Astrocyte (in vitro differentiated cells and primary cell): ENCODE data around the gene BSND. TPM values are rescaled to one million over a fixed set of nuclear protein-coding genes. Genes with fewer than 3 reads are reported as not detected.
A peak's percentile ranks its signal among the peaks of the same experiment; 100 is the strongest.

Experiments
- DNase-seq: peaks from one replicate; pipeline ENCODE4 v3.0.0-alpha.2; 2010; ENCODE audit warnings: low read depth
- FAIRE-seq: peaks from 2 replicates; lab custom pipeline; 2011; peaks lifted over from hg19 to GRCh38; lab: Jason Lieb, UNC
- H2AFZ ChIP-seq: 2 replicates; pipeline ENCODE4 v1.6.0; 2012; ENCODE audit warnings: low read depth, low read length, inconsistent platforms
- H3K27ac ChIP-seq: 2 replicates; pipeline ENCODE4 v1.5.1; 2011; ENCODE audit warnings: low read depth, low read length, inconsistent platforms
- H3K27me3 ChIP-seq: 2 replicates; pipeline ENCODE4 v1.6.0; 2011; ENCODE audit warnings: low read length, inconsistent platforms; ENCODE audit not compliant: insufficient read depth
- H3K36me3 ChIP-seq: 2 replicates; pipeline ENCODE4 v1.5.1; 2011; ENCODE audit warnings: low read length, inconsistent platforms; ENCODE audit not compliant: insufficient read depth
- H3K4me1 ChIP-seq: 2 replicates; pipeline ENCODE4 v1.5.1; 2011; ENCODE audit warnings: low read length, inconsistent platforms; ENCODE audit not compliant: insufficient read depth
- H3K4me2 ChIP-seq: 2 replicates; pipeline ENCODE4 v1.6.0; 2012; ENCODE audit warnings: low read length, inconsistent platforms
- H3K4me3 ChIP-seq: 2 replicates; pipeline ENCODE4 v1.5.1; 2011; ENCODE audit warnings: low read depth, mild to moderate bottlenecking, low read length, inconsistent platforms; ENCODE audit not compliant: insufficient read depth
- H3K79me2 ChIP-seq: 2 replicates; pipeline ENCODE4 v1.6.0; 2012; ENCODE audit warnings: mild to moderate bottlenecking, low read length, inconsistent platforms; ENCODE audit not compliant: insufficient read depth
- H3K9ac ChIP-seq: 2 replicates; pipeline ENCODE4 v1.6.0; 2012; ENCODE audit warnings: mild to moderate bottlenecking, low read length, inconsistent platforms
- H3K9me3 ChIP-seq: 2 replicates; pipeline ENCODE4 v1.5.1; 2012; ENCODE audit warnings: low read depth, mild to moderate bottlenecking, low read length, inconsistent platforms; ENCODE audit not compliant: insufficient read depth
- H4K20me1 ChIP-seq: 2 replicates; pipeline ENCODE4 v1.6.0; 2012; ENCODE audit warnings: low read length, inconsistent platforms; ENCODE audit not compliant: insufficient read depth
- H3K27ac Mint-ChIP-seq: one replicate; pipeline ENCODE4 v1.8.0; 2021; ENCODE audit warnings: mild to moderate bottlenecking, mixed read lengths; ENCODE audit not compliant: unreplicated experiment
- H3K27me3 Mint-ChIP-seq: one replicate; pipeline ENCODE4 v1.8.0; 2021; ENCODE audit warnings: low read depth, mixed read lengths; ENCODE audit not compliant: unreplicated experiment
- H3K36me3 Mint-ChIP-seq: one replicate; pipeline ENCODE4 v1.8.0; 2021; ENCODE audit warnings: low read depth, mixed read lengths; ENCODE audit not compliant: unreplicated experiment
- H3K4me1 Mint-ChIP-seq: one replicate; pipeline ENCODE4 v1.8.0; 2021; ENCODE audit warnings: low read depth, mixed read lengths; ENCODE audit not compliant: unreplicated experiment
- H3K4me3 Mint-ChIP-seq: one replicate; pipeline ENCODE4 v1.8.0; 2021; ENCODE audit warnings: mild to moderate bottlenecking, moderate library complexity, mixed read lengths; ENCODE audit not compliant: unreplicated experiment
- H3K9me3 Mint-ChIP-seq: one replicate; pipeline ENCODE4 v1.8.0; 2021; ENCODE audit warnings: mild to moderate bottlenecking, mixed read lengths; ENCODE audit not compliant: unreplicated experiment
- CTCF ChIP-seq: IDR thresholded peaks from 2 replicates; pipeline ENCODE4 v1.5.1; 2011; ENCODE audit warnings: low read depth, mild to moderate bottlenecking, inconsistent platforms, low read length, moderate library complexity; ENCODE audit not compliant: insufficient read depth
- EZH2 ChIP-seq: IDR thresholded peaks from 2 replicates; pipeline ENCODE4 v1.6.1; 2012; ENCODE audit warnings: mild to moderate bottlenecking, low read length, inconsistent platforms; ENCODE audit not compliant: insufficient read depth
- total RNA-seq: library from RNA; stranded (reverse); gene quantifications from 2 replicates; pipeline ENCODE4 v1.2.1, GENCODE V29; 2021

BSND gene
- total RNA-seq, 1 donor from 2014 or later, result not detected

DNA sequence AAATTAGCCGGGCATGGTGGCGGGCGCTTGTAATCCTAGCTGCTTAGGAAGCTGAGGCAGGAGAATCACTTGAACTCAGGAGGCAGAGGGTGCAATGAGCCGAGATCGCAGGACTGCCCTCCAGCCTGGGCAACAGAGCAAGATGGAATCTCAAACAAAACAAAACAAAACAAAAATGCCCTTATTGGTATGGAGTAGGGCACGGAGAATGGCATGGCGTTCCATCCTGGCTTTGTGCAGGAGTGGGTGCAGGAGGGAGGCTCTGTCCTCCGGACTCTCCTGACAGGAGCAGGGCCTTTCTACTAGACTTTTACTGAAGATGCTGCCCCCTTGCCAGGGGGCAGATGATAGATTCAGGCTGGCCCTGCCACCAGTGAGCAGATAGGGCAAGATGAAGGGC is 17.3 kb upstream of the BSND start:
- Mint-ChIP-seq H3K9me3 (no peaks in the 10 kb centered on the region), H3K4me1 (no peaks in the 10 kb centered on the region), H3K27ac (peak overlapping the region; percentile 34), H3K27me3 (peaks cover 52% of the 10 kb centered on the region), H3K4me3 (no peak overlapping the region), H3K36me3 (no peaks in the 10 kb centered on the region)
- Histone ChIP-seq H3K36me3 (no peaks in the 10 kb centered on the region), H2AFZ (no peak overlapping the region), H3K27me3 (peaks cover 32% of the 10 kb centered on the region), H3K9ac (no peak overlapping the region), H3K4me1 (no peaks in the 10 kb centered on the region), H3K9me3 (no peaks in the 10 kb centered on the region), H3K4me2 (no peak overlapping the region), H3K27ac (no peak overlapping the region), H4K20me1 (no peaks in the 10 kb centered on the region), H3K79me2 (no peaks in the 10 kb centered on the region), H3K4me3 (no peak overlapping the region)
- DNase-seq, result no peak
- TF ChIP-seq EZH2 (no peak), CTCF (no peak)
- FAIRE-seq, result no peak

DNA sequence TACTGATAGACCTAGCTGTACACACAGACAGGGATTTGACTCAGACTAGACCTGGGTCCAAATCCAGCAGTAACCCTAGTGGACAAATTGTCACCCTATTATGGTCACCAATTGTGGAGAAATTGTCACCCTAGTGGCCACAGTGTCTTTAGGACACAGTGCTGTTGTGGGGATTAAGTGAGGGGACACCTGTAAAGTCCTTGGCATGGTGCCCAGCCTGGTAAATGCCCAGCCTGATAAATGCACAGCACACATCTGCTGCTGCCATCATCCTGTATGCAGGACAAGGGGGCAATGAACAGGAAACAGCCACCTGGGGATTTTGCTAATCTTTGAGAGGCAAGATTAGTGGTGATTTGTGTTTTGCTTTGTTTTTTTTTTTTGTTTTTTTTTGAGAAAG is 16.0 kb upstream of the BSND start:
- Histone ChIP-seq H3K27me3 (peaks cover 29% of the 10 kb centered on the region), H3K36me3 (no peaks in the 10 kb centered on the region), H2AFZ (no peak overlapping the region), H3K9me3 (no peaks in the 10 kb centered on the region), H3K79me2 (no peaks in the 10 kb centered on the region), H3K4me2 (no peak overlapping the region), H3K9ac (no peak overlapping the region), H3K27ac (no peak overlapping the region), H3K4me1 (no peaks in the 10 kb centered on the region), H4K20me1 (no peaks in the 10 kb centered on the region), H3K4me3 (no peak overlapping the region)
- TF ChIP-seq EZH2 (no peak), CTCF (no peak)
- H3K4me3 Mint-ChIP-seq, result no peak overlapping the region
- H3K27ac Mint-ChIP-seq, result no peak overlapping the region
- H3K36me3 Mint-ChIP-seq, result no peaks in the 10 kb centered on the region
- peaks cover 4% of the 10 kb centered on the region for H3K4me1 Mint-ChIP-seq
- H3K9me3 Mint-ChIP-seq, result no peaks in the 10 kb centered on the region
- H3K27me3 Mint-ChIP-seq, result peaks cover 54% of the 10 kb centered on the region
- DNase-seq, result no peak
- no peak for FAIRE-seq

DNA sequence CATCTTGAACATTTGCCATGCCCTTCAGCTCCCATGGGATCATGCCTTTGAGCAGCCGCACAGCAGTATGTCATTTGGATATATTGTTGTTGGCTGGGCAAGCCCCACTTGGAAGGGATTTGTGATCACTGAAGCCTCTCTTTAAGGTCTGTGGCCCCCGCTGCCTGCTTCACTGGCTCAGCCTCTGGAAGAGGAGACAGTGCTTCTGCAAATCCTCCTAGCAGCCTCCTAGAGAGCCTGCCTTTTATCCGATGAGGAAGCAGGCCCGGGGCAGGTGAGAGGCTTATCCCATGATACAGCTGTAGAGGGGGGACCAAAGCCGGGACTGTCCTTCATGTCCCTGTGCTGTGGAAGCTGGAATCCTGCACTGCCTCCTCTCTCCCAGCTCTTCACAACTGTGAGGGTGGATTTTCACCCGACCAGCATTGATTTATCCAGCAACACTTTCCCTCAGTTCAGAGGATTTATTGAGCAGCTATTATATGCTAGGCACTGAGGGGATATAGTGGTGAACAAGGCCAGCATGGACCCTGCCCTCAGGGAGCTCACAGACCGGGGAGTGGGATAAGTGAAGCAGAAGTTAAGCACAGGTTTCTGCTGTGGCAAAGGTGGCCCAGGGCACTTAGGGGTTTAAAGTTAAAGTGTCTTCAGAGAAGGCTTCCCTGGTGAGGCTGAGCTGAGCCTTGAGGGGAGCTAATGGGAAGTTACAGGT is 14.4 kb upstream of the BSND start:
- no peak for TF ChIP-seq CTCF
- no peak for TF ChIP-seq EZH2
- H4K20me1 ChIP-seq, result no peaks in the 10 kb centered on the region
- no peaks in the 10 kb centered on the region for H3K9me3 ChIP-seq
- no peak for DNase-seq
- H3K27ac ChIP-seq, result no peak overlapping the region
- Mint-ChIP-seq H3K4me3 (no peak overlapping the region), H3K36me3 (no peaks in the 10 kb centered on the region), H3K9me3 (no peaks in the 10 kb centered on the region), H3K27me3 (peaks cover 43% of the 10 kb centered on the region), H3K4me1 (peaks cover 7% of the 10 kb centered on the region), H3K27ac (peak overlapping the region; percentile 26)
- no peak overlapping the region for H2AFZ ChIP-seq
- H3K9ac ChIP-seq, result no peak overlapping the region
- peaks cover 29% of the 10 kb centered on the region for H3K27me3 ChIP-seq
- peaks cover 5% of the 10 kb centered on the region for H3K4me1 ChIP-seq
- H3K79me2 ChIP-seq, result no peaks in the 10 kb centered on the region
- no peak for FAIRE-seq
- no peak overlapping the region for H3K4me3 ChIP-seq
- no peaks in the 10 kb centered on the region for H3K36me3 ChIP-seq
- no peak overlapping the region for H3K4me2 ChIP-seq
